Ishikawa (cell line): ENCODE data around the gene HOXA11.

Experiments used
- CEBPB ChIP-seq: IDR thresholded peaks from 2 replicates; pipeline ENCODE4 v1.6.1; 2012
- CREB1 ChIP-seq: IDR thresholded peaks from 2 replicates; pipeline ENCODE4 v1.6.1; 2012; ENCODE audit warnings: low read depth
- EGR1 ChIP-seq: IDR thresholded peaks from 2 replicates; pipeline ENCODE4 v1.6.1; 2012
- EP300 ChIP-seq: IDR thresholded peaks from 2 replicates; pipeline ENCODE4 v1.6.1; 2012; ENCODE audit warnings: borderline replicate concordance
- FOXM1 ChIP-seq: IDR thresholded peaks from 2 replicates; pipeline ENCODE4 v1.6.1; 2012; ENCODE audit warnings: low read depth, borderline replicate concordance
- MAX ChIP-seq: IDR thresholded peaks from 2 replicates; pipeline ENCODE4 v1.6.1; 2012
- NFIC ChIP-seq: IDR thresholded peaks from 2 replicates; pipeline ENCODE4 v1.6.1; 2012
- RAD21 ChIP-seq: IDR thresholded peaks from 2 replicates; pipeline ENCODE4 v1.6.1; 2012; ENCODE audit warnings: low read depth
- REST ChIP-seq: IDR thresholded peaks from 2 replicates; pipeline ENCODE4 v1.6.1; 2012; ENCODE audit warnings: low read depth, mild to moderate bottlenecking
- TAF1 ChIP-seq: IDR thresholded peaks from 2 replicates; pipeline ENCODE4 v1.6.1; 2012; ENCODE audit warnings: low read depth, mild to moderate bottlenecking
- TCF12 ChIP-seq: IDR thresholded peaks from 2 replicates; pipeline ENCODE4 v1.6.1; 2012; ENCODE audit warnings: low read depth
- TEAD4 ChIP-seq: IDR thresholded peaks from 2 replicates; pipeline ENCODE4 v1.6.1; 2012
- USF1 ChIP-seq: IDR thresholded peaks from 2 replicates; pipeline ENCODE4 v1.6.1; 2012
- YY1 ChIP-seq: IDR thresholded peaks from 2 replicates; pipeline ENCODE4 v1.6.1; 2012; ENCODE audit warnings: low read depth
- ZBTB7A ChIP-seq: IDR thresholded peaks from 2 replicates; pipeline ENCODE4 v1.6.1; 2012; ENCODE audit warnings: low read depth

Gene HOXA11

GRCh38 chr7:27148031-27148755 lies 36.8 kb downstream of the HOXA11 start:
- TF ChIP-seq RAD21 (no peak), TAF1 (0 out of 2 replicates have a peak, but pooled peaks have one; percentile 11), FOXM1 (no peak), USF1 (no peak)

GRCh38 chr7:27147199-27148030 lies 37.6 kb downstream of the HOXA11 start, which contains the start of gene HOXA6:
TSS of gene HOXA6 (minus strand) at chr7:27147774. CDS start at chr7:27147749, 25 bp downstream.
- peak; percentile 85 for TF ChIP-seq USF1
- no peak for TF ChIP-seq TEAD4

GRCh38 chr7:27146491-27147198 lies 38.4 kb downstream of the HOXA11 start:
- TF ChIP-seq TEAD4 (no peak), FOXM1 (no peak), MAX (no peak), USF1 (no peak), EGR1 (no peak), NFIC (no peak), YY1 (no peak), ZBTB7A (no peak), REST (no peak), CEBPB (no peak), CREB1 (no peak), RAD21 (no peak), EP300 (no peak), TCF12 (no peak), TAF1 (no peak)

GRCh38 chr7:27145914-27146412 lies 39.1 kb downstream of the HOXA11 start:
- TF ChIP-seq TCF12, result no peak
- no peak for TF ChIP-seq NFIC
- TF ChIP-seq EGR1, result no peak
- TF ChIP-seq ZBTB7A, result no peak
- no peak for TF ChIP-seq RAD21
- TF ChIP-seq CREB1, result no peak
- no peak for TF ChIP-seq FOXM1
- TF ChIP-seq TEAD4, result no peak
- no peak for TF ChIP-seq CEBPB
- TF ChIP-seq YY1, result no peak
- TF ChIP-seq USF1, result no peak
- no peak for TF ChIP-seq EP300
- TF ChIP-seq REST, result no peak
- TF ChIP-seq MAX, result no peak
- no peak for TF ChIP-seq TAF1
